T-cell (primary cell): ENCODE data around the gene LRRC39. TPM values are rescaled to one million over a fixed set of nuclear protein-coding genes. Genes with fewer than 3 reads are reported as not detected.
"Not testable (repeated sequence)": the region's sequence is repeated elsewhere in the genome, so short reads cannot be mapped to it uniquely, and the experiment has no call there.

ENCODE experiments used
- ATAC-seq, 4 experiments: fragments of 200-7000 bp in 3 of 4; fragments of 150-1000 bp in 1 of 4; cut with Tn5 transposase; replicated peaks in 1 of 4; 1 replicate in 3 of 4; 2 replicates in 1 of 4; pipeline ENCODE4 v1.10.0; 2021; ENCODE audit warnings: moderate library complexity in 3 of 4, mild to moderate bottlenecking in 2 of 4, moderate number of reproducible peaks in 1 of 4
- CTCF ChIA-PET, 2 donors: fragments of 300-600 bp; sonication (Branson Sonifier 250); formaldehyde crosslinking; loops; one replicate each; lab custom pipeline; 2022; ENCODE audit warnings: antibody characterized with exemption in 2 of 2; lab: Charles Lee
- POLR2A ChIA-PET, 2 donors: fragments of 300-600 bp; sonication (Branson Sonifier 250); formaldehyde crosslinking; loops; one replicate each; lab custom pipeline; 2022; ENCODE audit warnings: antibody characterized with exemption in 2 of 2; lab: Charles Lee
- DNase-seq, 35 experiments: peaks; one replicate each; pipeline versions ENCODE4 v3.0.0 to v3.0.0-alpha.2; 2013 to 2023
- H3K27ac ChIP-seq: one replicate; pipeline ENCODE4 v1.5.1; 2013; ENCODE audit warnings: low read length
- H3K27me3 ChIP-seq, 2 experiments: replicated peaks in 1 of 2; 1 replicate in 1 of 2; 2 replicates in 1 of 2; pipeline versions ENCODE4 v1.6.1 to v1.7.0; 2013; ENCODE audit warnings: low read length in 1 of 2, mixed read lengths in 1 of 2; ENCODE audit not compliant: control insufficient read depth in 2 of 2, insufficient read depth in 2 of 2; ENCODE audit errors: extremely low read depth in 1 of 2
- H3K36me3 ChIP-seq, 2 donors: 1 replicate in 1 of 2; 2 replicates in 1 of 2; pipeline versions ENCODE4 v1.6.1 to v1.7.0; 2013; ENCODE audit warnings: low read length in 1 of 2; ENCODE audit not compliant: control insufficient read depth in 2 of 2, insufficient read depth in 1 of 2; ENCODE audit errors: extremely low read depth in 1 of 2
- H3K4me1 ChIP-seq, 2 experiments: 1 replicate in 1 of 2; 2 replicates in 1 of 2; pipeline versions ENCODE4 v1.6.1 to v1.7.0; 2013; ENCODE audit warnings: low read length in 2 of 2, mixed read lengths in 1 of 2; ENCODE audit not compliant: insufficient read depth in 2 of 2, control insufficient read depth in 1 of 2; ENCODE audit errors: extremely low read depth in 1 of 2
- H3K4me3 ChIP-seq, 2 donors: 1 replicate in 1 of 2; 2 replicates in 1 of 2; pipeline versions ENCODE4 v1.5.1 to v1.7.0; 2013; ENCODE audit warnings: mild to moderate bottlenecking in 2 of 2, low read length in 1 of 2, moderate library complexity in 1 of 2; ENCODE audit not compliant: control insufficient read depth in 1 of 2; ENCODE audit errors: extremely low read depth in 1 of 2
- H3K9me3 ChIP-seq: 2 replicates; pipeline ENCODE4 v1.7.0; 2013
- H3K27ac Mint-ChIP-seq, 2 donors: one replicate each; pipeline ENCODE4 v1.8.0; 2020 to 2021; ENCODE audit warnings: mild to moderate bottlenecking in 2 of 2, mixed read lengths in 2 of 2
- H3K27me3 Mint-ChIP-seq, 2 donors: one replicate each; pipeline ENCODE4 v1.8.0; 2021 to 2022; ENCODE audit warnings: mixed read lengths in 2 of 2
- H3K36me3 Mint-ChIP-seq: one replicate; pipeline ENCODE4 v1.8.0; 2021; ENCODE audit warnings: mixed read lengths
- H3K4me1 Mint-ChIP-seq, 3 donors: one replicate each; pipeline ENCODE4 v1.8.0; 2020 to 2022; ENCODE audit warnings: mixed read lengths in 3 of 3, mild to moderate bottlenecking in 1 of 3
- H3K4me3 Mint-ChIP-seq, 3 donors: one replicate each; pipeline ENCODE4 v1.8.0; 2020 to 2022; ENCODE audit warnings: mild to moderate bottlenecking in 3 of 3, mixed read lengths in 3 of 3, moderate library complexity in 3 of 3
- H3K9me3 Mint-ChIP-seq, 3 donors: one replicate each; pipeline ENCODE4 v1.8.0; 2020 to 2022; ENCODE audit warnings: mixed read lengths in 3 of 3
- WGBS: methylation state at CpG from one replicate; pipeline ENCODE4 v1.1.5; 2013; ENCODE audit warnings: missing lambda C conversion rate; ENCODE audit not compliant: insufficient coverage; 5-methylcytosine and 5-hydroxymethylcytosine counted together
- total RNA-seq, 35 experiments: library from RNA in 6 of 35; stranded (reverse) in 6 of 35; fragments of 120-200 nt in 1 of 35; gene quantifications; one replicate each; pipeline versions ENCODE4 v1.2.1 to v1.2.4 and lab custom pipeline; 2013 to 2026

LRRC39 gene
- total RNA-seq, 5 donors from 2014 or later (not counting 1 experiment from before 2014, with no cell fraction given): 1.1 to 1.5 (median 1.3) TPM

DNA sequence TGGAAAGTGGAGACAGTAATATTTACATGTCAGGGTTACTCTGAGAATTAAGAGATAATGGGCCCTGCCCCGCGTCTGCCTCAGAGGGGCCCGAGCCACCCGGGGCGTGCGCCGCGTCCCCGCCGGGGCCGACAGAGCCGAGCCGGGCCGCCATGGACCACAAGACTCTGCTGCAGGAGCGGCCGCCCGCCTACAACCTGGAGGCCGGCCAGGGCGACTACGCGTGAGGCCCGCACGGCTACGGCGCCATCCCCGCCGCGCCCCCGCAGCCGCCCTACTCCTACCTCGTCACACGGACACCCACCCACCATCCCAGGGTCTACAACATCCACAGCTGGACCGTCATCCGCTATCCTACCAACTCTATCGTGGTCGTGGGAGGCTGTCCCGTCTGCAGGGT, 35.1 kb upstream of the LRRC39 start:
- no peaks in the 10 kb centered on the region for H3K9me3 ChIP-seq
- no peak overlapping the region for H3K27ac ChIP-seq
- ATAC-seq: no peak
- peaks cover 45% of the 10 kb centered on the region for H3K36me3 Mint-ChIP-seq
- no peak overlapping the region for H3K27ac Mint-ChIP-seq
- no peaks in the 10 kb centered on the region for H3K27me3 Mint-ChIP-seq
- no peaks in the 10 kb centered on the region for H3K9me3 Mint-ChIP-seq
- no peak for DNase-seq
- POLR2A ChIA-PET: no interaction called here
- CTCF ChIA-PET: interaction anchor here (0.7 kb wide), 2 partner anchors 247 to 1175 kb away, joined by 3 to 6 read pairs; no protein-coding TSS in a partner anchor
- H3K27me3 ChIP-seq: no peaks in the 10 kb centered on the region
- H3K36me3 ChIP-seq: peaks cover 0 to 64% of the 10 kb centered on the region in 2 donors
- H3K4me1 Mint-ChIP-seq: no peaks in the 10 kb centered on the region
- H3K4me3 Mint-ChIP-seq: no peak overlapping the region
- over 99% methylated on average over 25 of the region's 37 CpGs for WGBS
- H3K4me1 ChIP-seq: no peaks in the 10 kb centered on the region
- no peak overlapping the region for H3K4me3 ChIP-seq

DNA sequence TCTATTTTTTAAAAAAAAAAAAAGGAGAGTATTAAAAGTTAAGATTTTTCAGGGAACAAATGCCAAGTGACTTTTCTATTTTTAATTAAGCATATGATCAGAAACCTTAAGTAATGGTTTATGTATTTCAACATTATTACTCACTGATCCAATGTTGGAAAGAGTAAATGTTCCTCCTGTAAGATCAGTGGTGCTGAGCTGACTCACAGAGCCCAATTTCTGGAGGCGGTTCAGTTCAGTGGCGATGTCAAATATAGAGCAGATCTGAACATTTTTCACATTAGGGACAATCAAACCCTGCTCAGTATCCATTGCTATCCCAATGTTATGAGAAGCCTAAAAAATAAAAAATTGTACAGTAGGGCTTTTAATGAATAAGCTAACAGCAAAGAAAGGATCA, 28.2 kb upstream of the LRRC39 start:
- H3K27me3 Mint-ChIP-seq: no peaks in the 10 kb centered on the region
- H3K27me3 ChIP-seq: no peaks in the 10 kb centered on the region
- no peak overlapping the region for H3K27ac Mint-ChIP-seq
- peaks cover 3 to 40% of the 10 kb centered on the region in 2 donors for H3K36me3 ChIP-seq
- H3K9me3 Mint-ChIP-seq: peaks cover 0 to 10% (median 2%) of the 10 kb centered on the region in 3 donors
- H3K4me1 Mint-ChIP-seq: peaks cover 0 to 11% (median 5%) of the 10 kb centered on the region in 3 donors
- H3K27ac ChIP-seq: no peak overlapping the region
- POLR2A ChIA-PET: no interaction called here
- ATAC-seq (no peak), DNase-seq (no peak)
- H3K4me3 Mint-ChIP-seq: no peak overlapping the region
- H3K4me3 ChIP-seq: no peak overlapping the region
- WGBS: no CpG with 5 or more reads among the region's 2 CpGs
- H3K4me1 ChIP-seq: no peaks in the 10 kb centered on the region
- CTCF ChIA-PET: no interaction called here
- H3K36me3 Mint-ChIP-seq: peaks cover 63% of the 10 kb centered on the region
- no peaks in the 10 kb centered on the region for H3K9me3 ChIP-seq

DNA sequence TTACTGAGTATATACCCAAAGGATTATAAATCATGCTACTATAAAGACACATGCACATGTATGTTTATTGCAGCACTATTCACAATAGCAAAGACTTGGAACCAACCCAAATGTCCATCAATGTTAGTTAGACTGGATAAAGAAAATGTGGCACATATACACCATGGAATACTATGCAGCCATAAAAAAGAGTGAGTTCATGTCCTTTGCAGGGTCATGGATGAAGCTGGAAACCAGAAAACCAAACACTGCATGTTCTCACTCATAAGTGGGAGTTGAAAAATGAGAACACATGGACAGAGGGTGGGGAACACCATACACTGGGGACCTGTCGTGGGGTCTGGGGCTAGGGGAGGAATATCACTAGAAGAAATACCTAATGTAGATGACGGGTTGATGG, 27.5 kb upstream of the LRRC39 start:
- peaks cover 3 to 35% of the 10 kb centered on the region in 2 donors for H3K36me3 ChIP-seq
- H3K9me3 Mint-ChIP-seq, DNase-seq, H3K4me3 Mint-ChIP-seq, H3K27me3 Mint-ChIP-seq, H3K4me3 ChIP-seq, H3K27me3 ChIP-seq, H3K9me3 ChIP-seq, POLR2A ChIA-PET, H3K27ac ChIP-seq, H3K27ac Mint-ChIP-seq, CTCF ChIA-PET, H3K4me1 ChIP-seq, ATAC-seq: not testable (repeated sequence)
- no CpG with 5 or more reads among the region's 2 CpGs for WGBS
- Mint-ChIP-seq H3K4me1 (peaks cover 0 to 11% (median 5%) of the 10 kb centered on the region in 3 donors), H3K36me3 (peaks cover 65% of the 10 kb centered on the region)

DNA sequence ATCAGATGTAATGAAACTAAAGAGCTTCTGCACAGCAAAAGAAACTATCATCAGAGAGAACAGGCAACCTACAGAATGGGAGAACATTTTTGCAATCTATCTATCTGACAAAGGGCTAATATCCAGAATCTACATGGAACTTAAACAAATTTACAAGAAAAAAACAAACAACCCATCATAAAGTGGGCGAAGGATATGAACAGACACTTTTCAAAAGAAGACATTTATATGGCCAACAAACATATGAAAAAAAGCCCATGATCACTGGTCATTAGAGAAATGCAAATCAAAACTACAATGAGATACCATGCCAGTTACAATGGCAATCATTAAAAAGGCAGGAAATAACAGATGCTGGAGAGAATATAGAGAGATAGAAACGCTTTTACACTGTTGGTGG, 27.0 kb upstream of the LRRC39 start:
- H3K27ac Mint-ChIP-seq, H3K4me3 ChIP-seq, H3K27ac ChIP-seq, H3K4me1 ChIP-seq, DNase-seq, H3K9me3 Mint-ChIP-seq, H3K27me3 ChIP-seq, ATAC-seq, CTCF ChIA-PET, H3K27me3 Mint-ChIP-seq, H3K9me3 ChIP-seq, H3K4me3 Mint-ChIP-seq: not testable (repeated sequence)
- peaks cover 3 to 38% of the 10 kb centered on the region in 2 donors for H3K36me3 ChIP-seq
- POLR2A ChIA-PET: interaction anchor here in 1 of 2 donors (0.7 kb wide), 1 partner anchor 301 kb away, joined by 3 read pairs; no protein-coding TSS in a partner anchor
- Mint-ChIP-seq H3K4me1 (peaks cover 0 to 11% (median 5%) of the 10 kb centered on the region in 3 donors), H3K36me3 (peaks cover 64% of the 10 kb centered on the region)
- WGBS: no CpG with 5 or more reads among the region's 2 CpGs

DNA sequence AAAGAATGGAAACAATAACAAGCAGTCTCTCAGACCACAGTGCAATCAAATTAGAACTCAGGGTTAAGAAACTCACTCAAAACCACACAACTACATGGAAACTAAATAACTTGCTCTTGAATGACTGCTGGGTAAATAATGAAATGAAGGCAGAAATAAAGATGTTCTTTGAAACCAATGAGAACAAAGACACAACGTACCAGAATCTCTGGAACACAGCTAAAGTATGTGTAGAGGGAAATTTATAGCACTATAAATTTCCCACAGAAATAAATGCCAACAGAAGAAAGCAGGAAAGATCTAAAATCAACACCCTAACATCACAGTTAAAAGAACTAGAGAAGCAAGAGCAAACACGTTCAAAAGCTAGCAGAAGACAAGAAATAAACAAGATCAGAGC, 24.6 kb upstream of the LRRC39 start:
- CTCF ChIA-PET, H3K9me3 Mint-ChIP-seq, DNase-seq, H3K4me3 ChIP-seq, H3K4me3 Mint-ChIP-seq, H3K27me3 ChIP-seq, H3K27ac ChIP-seq, H3K27ac Mint-ChIP-seq, H3K4me1 ChIP-seq, ATAC-seq, H3K9me3 ChIP-seq, H3K27me3 Mint-ChIP-seq: not testable (repeated sequence)
- H3K4me1 Mint-ChIP-seq: peaks cover 0 to 11% (median 5%) of the 10 kb centered on the region in 3 donors
- H3K36me3 ChIP-seq: peaks cover 0 to 44% of the 10 kb centered on the region in 2 donors
- POLR2A ChIA-PET: interaction anchor here in 1 of 2 donors (0.7 kb wide), 1 partner anchor 272 kb away, joined by 3 read pairs; no protein-coding TSS in a partner anchor
- no CpG with 5 or more reads among the region's 2 CpGs for WGBS
- peaks cover 76% of the 10 kb centered on the region for H3K36me3 Mint-ChIP-seq

DNA sequence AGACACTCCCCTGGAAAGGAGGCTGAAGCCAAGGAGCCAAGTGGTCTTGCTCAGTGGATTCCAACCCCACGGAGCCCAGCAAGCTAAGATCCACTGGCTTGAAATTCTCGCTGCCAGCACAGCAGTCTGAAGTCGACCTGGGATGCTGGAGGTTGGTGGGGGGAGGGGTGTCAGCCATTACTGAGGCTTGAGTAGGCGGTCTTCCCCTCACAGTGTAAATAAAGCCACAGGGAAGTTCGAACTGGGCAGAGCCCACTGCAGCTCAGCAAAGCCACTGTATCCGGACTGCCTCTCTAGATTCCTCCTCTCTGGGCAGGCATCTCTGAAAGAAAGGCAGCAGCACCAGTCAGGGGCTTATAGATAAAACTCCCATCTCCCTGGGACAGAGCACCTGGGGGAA, 22.0 kb upstream of the LRRC39 start:
- H3K27ac ChIP-seq, H3K27me3 ChIP-seq, CTCF ChIA-PET, H3K4me3 Mint-ChIP-seq, H3K9me3 ChIP-seq, H3K4me3 ChIP-seq, POLR2A ChIA-PET, DNase-seq, ATAC-seq, H3K27me3 Mint-ChIP-seq, H3K27ac Mint-ChIP-seq, H3K4me1 ChIP-seq, H3K9me3 Mint-ChIP-seq: not testable (repeated sequence)
- peaks cover 0 to 11% (median 5%) of the 10 kb centered on the region in 3 donors for H3K4me1 Mint-ChIP-seq
- WGBS: 91% methylated on average over 4 of the region's 6 CpGs
- peaks cover 0 to 36% of the 10 kb centered on the region in 2 donors for H3K36me3 ChIP-seq
- H3K36me3 Mint-ChIP-seq: peaks cover 78% of the 10 kb centered on the region
